ENCODE data around the gene RPS6KL1.

GRCh38 chr14:74915826-74916225 is 7.2 kb downstream of the RPS6KL1 start:
- TF ChIP-seq CTCF (IDR thresholded peaks at IDR 0.05) = no peak
- no peak for TF ChIP-seq POLR2A (IDR thresholded peaks at IDR 0.05)

All from esophagus squamous epithelium (tissue), 4 donors.